GM18505 (cell line): ENCODE data around the gene LINS1.

Source experiments
- ATAC-seq: cut with Tn5 transposase; IDR thresholded peaks from one replicate; pipeline ENCODE4 v1.9.1; 2021; ENCODE audit not compliant: unreplicated experiment
- POLR2A ChIP-seq: IDR thresholded peaks from 4 replicates; pipeline ENCODE4 v1.6.1; 2011; ENCODE audit warnings: borderline replicate concordance; ENCODE audit not compliant: insufficient read depth, insufficient read length; ENCODE audit errors: extremely low read depth

Gene LINS1

DNA sequence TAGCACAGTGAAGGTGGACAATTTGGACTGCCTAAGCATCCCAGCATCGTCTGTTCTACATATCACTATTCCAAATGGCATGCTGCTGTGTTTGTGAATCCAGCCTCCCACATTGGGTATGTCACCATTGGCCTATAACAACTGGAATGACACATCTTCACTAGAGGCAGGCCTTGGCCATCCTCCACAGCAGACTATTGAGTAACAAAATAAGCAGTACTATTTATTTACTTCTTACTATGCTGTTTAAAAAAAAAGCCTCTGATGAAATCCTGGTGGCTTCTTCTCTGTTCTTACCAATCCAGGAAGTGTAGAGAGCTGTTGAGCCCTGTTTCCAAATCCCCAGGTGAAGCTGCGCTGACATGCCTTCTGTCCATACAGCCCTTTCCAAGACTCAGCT lies 42.7 kb downstream of the LINS1 start:
- no peak for ATAC-seq
- no peak for TF ChIP-seq POLR2A

DNA sequence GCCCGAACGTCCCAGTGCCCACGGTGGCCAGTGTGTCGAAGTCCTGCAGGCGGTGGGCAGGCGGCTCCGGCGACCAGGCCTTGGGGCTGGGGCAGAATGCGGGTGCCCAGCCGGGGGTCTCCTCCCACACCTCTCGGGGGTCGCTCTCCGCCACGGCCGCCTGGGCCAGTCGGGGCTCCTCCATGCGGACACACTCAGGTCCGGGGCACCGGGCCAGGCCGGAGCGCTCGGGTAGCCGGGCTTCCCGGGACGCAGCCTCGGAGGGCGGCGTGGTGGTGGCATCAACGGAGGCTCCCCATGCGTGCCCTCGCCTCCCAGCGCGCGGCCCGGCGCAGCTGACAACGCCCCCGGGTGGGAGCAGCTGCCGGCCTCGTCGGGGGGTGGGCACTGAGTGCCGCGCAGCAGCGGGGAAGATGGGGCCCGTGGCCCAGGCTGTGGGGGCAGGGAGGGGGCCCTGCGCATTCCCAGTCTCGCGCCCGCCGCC lies 43.2 kb downstream of the LINS1 start:
- no peak for ATAC-seq
- TF ChIP-seq POLR2A, result no peak

DNA sequence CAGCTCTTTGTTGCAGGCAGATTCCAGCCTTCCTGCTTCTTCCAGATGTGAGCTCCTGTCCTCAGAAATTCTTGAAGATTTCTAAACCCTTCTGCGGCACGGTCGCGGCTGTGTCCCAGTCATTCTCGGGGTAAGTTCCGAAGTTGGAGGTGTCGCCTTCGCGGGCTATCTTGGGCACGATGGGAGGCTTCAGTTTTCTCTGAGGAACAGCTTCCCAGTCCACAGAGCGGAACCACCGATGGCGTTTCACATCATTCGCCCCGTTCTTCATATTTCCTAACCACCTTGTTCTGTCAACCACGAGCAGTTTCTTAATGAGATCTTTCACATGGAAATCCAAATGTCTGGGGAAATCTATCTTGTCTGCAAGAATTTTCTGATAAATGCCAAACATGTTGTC lies 48.5 kb downstream of the LINS1 start:
- TF ChIP-seq POLR2A, result no peak
- ATAC-seq, result no peak

DNA sequence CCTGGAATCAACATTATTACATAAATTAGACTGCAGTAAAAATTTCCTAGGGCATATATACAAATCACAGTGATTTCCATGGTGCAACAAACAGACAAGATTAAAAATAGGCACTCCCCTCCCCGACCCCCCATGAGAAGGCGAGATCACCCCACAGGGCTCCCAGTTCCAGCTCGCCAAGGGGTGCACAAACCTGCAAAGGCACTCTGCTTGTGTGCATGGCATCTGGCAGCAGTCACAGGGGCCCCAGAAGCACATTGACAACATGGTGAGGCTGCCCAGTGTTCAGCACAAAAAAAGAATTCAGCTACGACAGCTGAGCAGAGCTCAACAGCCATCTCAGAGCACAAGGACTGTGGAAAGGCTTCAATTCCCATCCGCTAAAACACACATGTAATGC lies 54.0 kb downstream of the LINS1 start:
- ATAC-seq, result no peak
- TF ChIP-seq POLR2A, result no peak

DNA sequence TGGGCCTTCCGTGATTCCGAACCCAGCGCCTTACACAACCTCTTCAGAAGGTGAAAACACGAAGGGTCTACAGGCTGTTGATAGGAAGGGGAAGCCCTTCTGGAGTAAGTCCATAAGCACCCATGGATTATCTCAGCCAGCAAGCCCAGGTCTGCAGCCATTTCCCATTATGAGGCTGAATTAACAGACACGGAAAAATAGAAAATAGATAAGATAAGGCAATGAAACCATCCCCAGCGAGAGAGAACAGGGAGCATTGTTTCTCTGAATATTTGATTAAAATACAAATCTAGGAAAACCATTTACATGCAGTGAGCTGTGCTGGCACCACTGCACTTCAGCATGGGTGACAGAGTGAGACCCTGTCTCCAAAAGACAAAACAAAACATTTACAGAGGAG lies 57.0 kb downstream of the LINS1 start:
- ATAC-seq, result no peak
- no peak for TF ChIP-seq POLR2A

DNA sequence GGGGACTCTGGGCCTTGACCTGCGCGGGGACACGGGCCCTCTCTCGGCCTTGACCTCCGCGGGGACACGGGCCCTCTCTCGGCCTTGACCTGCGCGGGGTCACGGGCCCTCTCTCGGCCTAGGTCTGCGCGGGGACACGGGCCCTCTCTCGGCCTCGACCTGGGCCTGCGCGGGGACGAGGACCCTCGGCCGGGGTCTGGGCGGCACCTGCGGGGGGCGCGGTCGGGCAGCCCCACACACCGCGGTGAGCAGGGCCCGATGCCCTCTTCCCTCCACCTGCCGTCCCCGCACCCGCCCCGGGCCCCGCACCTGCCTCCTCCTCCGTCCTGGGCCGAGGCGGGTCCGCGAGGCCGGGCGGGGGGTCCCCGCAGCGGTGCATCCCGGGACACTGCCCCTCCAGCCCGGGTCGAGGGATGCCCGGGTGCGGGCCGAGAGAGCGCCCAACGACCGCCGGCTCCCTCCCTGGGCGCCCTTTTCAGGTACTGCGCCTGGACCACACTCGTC lies 57.6 kb downstream of the LINS1 start:
- no peak for ATAC-seq
- no peak for TF ChIP-seq POLR2A

DNA sequence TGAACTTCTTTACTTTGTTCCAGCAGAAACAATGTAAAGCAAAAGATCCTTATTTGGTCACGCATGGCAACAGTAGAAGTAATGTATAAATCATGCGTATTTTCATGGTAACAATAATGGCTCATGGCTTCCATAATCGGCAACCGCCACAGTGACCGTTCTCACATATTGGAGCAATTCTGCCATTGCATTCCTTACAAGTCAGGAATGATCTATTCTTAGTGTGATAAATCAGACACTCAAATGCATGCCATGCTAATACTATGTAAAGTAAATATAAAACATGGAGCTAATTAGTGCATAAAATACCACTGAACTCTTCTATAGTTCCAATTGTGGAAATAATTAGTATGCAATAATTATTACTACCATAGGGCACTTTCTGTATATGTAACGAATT lies 59.7 kb downstream of the LINS1 start:
- TF ChIP-seq POLR2A, result no peak
- ATAC-seq, result no peak

DNA sequence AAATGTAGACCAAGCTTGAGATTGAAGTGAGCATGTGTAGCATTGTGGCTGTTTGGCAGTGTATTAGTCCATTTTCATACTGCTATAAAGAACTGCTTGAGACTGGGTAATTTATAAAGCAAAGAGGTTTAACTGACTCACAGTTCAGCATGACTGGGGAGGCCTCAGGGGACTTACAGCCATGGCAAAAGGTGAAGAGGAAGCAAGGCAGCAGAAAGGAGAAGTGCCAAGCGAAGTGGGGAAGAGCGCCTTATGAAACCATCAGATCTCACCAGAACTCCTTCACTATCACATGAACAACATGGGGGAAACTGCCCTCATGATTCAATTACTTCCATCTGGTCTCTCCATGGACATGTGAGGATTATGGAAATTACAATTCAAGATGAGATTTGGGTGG lies 64.7 kb downstream of the LINS1 start:
- peak; percentile 59 for ATAC-seq
- no peak for TF ChIP-seq POLR2A

DNA sequence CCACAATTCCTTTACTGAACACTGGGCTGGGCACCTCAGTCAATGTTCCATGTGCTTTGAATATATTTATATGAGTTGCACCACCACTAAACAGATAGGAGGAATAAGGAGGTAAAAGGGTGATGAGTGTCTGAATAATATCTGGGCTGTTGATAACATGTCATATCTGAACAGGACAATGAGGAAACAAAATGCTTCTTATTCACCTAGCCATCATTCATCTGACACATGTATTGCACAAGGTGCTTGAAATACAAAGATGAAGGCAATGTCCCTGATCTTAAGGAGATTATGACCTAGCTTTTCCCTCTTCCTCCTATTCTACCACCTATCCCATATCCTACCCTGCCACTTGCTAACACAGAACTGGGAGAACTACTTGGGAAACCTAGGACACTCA lies 65.3 kb downstream of the LINS1 start:
- no peak for TF ChIP-seq POLR2A
- ATAC-seq, result no peak

DNA sequence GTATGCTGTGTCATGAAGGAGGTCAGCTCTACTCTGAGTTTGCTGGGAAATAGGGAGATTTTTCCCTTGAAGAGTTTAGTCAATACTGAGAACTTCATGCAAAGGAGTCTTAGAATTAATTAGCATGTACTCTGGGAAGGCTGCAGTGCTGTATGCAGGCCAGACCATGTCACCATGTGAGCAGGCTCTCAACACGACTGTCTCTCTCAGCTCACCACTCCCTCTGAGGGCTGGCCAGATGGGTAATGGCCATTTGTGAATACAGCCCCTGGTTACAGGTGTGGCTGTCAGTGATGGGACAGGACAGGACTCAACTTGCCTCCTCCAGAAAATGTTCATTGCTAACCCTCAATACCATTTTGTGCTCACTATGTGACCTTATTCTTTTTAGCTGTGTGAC lies 68.1 kb downstream of the LINS1 start:
- no peak for TF ChIP-seq POLR2A
- no peak for ATAC-seq

DNA sequence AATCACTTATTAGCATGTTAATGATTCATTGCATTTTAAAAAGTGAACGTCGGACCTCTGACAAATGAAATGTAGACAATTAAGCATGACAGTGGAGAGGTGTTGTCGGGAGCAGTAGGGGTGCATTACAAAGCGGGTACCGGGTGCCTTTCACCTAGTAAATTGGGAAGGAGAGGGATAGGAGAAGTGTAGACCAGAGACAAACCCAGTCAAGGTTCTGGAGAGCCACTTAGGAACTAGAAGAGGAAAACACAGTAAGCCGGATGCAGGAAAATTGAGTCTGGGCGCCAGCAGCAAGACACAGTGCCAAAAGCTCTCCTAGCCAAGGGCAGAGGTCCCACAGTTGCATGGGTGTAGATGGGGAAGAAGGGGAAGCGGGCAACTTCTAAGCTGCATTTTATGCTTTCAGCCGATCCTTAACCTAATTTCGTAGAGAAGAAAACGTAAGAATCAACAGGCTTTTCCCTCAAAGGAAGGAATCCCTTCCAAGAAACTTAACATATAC lies 70.1 kb downstream of the LINS1 start:
- no peak for TF ChIP-seq POLR2A
- no peak for ATAC-seq

DNA sequence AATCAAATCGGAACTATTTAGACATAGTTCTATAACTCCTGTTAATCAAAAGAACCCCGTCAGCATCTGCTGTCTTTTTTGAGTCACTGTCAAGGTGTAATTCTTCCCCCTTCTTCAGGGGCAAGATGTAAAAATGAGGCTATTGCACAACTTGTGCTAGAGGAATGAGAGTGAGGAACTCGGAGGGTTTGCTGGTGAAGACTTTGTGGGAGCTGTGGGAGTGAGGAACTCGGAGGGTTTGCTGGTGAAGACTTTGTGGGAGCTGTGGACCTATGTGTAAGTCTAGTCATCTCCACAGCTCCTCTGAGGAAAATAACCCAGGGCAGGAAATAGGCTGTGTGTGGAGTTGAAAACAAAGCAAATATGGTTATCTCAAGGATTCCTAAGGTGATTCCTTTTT lies 70.8 kb downstream of the LINS1 start:
- ATAC-seq, result no peak
- no peak for TF ChIP-seq POLR2A

DNA sequence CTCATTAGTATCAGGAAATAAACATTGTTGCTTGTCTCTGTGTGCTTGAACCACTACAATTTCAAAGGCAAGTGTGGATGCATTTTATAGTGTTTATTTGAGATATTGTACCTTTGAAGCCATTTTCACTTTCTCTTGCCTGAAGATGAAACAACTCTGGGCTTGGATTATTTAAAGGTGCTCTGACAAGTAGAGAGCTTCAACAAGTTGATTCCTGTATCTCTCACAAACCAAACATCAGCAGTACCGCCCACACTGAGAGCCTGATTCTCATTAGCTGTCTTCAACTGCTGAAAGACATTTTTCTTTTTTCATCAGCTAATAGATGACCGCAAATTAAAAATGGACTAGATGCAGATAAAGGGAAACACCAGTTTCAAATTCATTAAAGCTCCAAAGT lies 72.4 kb downstream of the LINS1 start:
- no peak for TF ChIP-seq POLR2A
- no peak for ATAC-seq

DNA sequence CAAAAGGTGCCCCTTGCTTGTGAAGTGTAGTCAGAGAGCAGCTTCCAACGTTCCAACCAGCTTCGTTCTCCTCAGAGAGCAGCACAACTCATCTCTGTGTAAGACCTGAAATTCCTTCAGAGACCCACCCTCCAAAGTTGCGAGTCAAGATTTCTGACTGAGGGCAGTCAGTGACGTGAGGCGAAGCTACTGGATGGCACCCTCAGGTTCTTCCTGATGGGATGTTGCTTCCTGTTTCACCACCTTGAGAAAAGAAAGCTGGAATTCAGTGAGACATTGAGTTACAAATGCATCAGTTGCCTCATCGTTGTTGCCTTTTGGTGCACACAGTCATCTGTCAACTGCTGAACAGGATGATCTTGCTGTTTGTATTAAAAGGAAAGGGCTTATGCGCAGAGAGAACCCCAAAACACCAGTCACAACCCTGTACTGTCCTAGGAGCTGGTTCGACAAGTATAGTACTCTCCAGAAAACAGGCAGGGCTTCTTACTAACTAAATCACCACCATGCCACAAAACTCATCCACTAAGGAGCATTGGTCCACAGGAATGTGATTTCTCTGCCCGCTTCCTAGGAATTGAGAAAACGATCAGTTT lies 73.1 kb downstream of the LINS1 start, which contains the start of gene CERS3:
TSS of gene CERS3 (minus strand) at position 118 of the 596 bp plus-strand sequence. CDS start 27,101 bp downstream, outside the sequence.
- ATAC-seq, result no peak
- TF ChIP-seq POLR2A, result no peak
